GM10266 (cell line): Measurements from ENCODE around the gene OR5M10.

Experiments
- DNase-seq: peaks from one replicate; pipeline ENCODE4 v3.0.0; 2012; ENCODE audit errors: extremely low spot score
- TF ChIP-seq, protein P1 (sequence below): IDR thresholded peaks from 2 replicates; pipeline ENCODE4 v1.5.1; 2012; ENCODE audit warnings: mild to moderate bottlenecking, low read depth; ENCODE audit not compliant: control insufficient read depth, insufficient read depth; ENCODE audit errors: missing control alignments

The OR5M10 gene

DNA sequence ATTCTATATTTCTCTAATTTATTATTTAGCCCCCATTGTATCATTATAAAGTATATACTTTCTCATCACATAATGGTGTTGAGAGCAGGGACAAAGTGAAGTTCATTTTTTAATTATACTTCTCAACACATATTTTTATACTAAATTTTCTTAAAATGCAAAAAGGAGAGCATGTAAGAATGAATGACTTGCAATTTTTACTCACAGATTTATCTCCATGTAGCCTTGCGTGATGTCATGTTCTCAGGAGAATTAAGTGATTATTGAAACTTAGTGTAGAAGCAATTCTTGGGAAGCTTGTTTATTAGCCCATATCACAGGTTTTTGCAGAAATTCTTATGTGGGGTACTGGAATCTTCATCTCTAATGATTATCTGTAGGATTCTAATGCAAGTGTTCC lies 33.8 kb downstream of the OR5M10 start:
- TF ChIP-seq, protein P1, sequence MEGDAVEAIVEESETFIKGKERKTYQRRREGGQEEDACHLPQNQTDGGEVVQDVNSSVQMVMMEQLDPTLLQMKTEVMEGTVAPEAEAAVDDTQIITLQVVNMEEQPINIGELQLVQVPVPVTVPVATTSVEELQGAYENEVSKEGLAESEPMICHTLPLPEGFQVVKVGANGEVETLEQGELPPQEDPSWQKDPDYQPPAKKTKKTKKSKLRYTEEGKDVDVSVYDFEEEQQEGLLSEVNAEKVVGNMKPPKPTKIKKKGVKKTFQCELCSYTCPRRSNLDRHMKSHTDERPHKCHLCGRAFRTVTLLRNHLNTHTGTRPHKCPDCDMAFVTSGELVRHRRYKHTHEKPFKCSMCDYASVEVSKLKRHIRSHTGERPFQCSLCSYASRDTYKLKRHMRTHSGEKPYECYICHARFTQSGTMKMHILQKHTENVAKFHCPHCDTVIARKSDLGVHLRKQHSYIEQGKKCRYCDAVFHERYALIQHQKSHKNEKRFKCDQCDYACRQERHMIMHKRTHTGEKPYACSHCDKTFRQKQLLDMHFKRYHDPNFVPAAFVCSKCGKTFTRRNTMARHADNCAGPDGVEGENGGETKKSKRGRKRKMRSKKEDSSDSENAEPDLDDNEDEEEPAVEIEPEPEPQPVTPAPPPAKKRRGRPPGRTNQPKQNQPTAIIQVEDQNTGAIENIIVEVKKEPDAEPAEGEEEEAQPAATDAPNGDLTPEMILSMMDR = no peak
- no peak for DNase-seq

DNA sequence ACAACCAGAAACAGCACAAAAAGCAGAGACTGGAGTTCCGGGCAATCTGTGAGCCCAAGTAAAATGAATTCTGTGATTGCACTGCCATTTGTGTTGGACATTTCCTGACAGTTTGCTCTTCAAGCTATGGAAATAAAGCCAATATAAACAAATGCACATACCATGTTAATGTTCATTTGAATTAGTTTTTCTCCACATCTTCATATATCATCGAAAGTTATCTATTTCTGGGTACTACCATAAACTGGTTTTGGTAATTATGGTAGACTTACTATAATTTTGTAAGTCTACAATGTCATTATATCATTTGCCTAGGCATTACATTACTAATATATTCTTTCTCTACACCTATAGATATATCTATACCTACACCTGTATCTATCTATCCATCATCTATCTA lies 34.4 kb downstream of the OR5M10 start, which contains the start of gene OR5M11:
Gene OR5M11, minus strand, starts transcription at position 101 of the 400 bp plus-strand sequence. Its CDS starts 0 bp downstream, at position 101.
- no peak for DNase-seq
- TF ChIP-seq, protein P1 = no peak

DNA sequence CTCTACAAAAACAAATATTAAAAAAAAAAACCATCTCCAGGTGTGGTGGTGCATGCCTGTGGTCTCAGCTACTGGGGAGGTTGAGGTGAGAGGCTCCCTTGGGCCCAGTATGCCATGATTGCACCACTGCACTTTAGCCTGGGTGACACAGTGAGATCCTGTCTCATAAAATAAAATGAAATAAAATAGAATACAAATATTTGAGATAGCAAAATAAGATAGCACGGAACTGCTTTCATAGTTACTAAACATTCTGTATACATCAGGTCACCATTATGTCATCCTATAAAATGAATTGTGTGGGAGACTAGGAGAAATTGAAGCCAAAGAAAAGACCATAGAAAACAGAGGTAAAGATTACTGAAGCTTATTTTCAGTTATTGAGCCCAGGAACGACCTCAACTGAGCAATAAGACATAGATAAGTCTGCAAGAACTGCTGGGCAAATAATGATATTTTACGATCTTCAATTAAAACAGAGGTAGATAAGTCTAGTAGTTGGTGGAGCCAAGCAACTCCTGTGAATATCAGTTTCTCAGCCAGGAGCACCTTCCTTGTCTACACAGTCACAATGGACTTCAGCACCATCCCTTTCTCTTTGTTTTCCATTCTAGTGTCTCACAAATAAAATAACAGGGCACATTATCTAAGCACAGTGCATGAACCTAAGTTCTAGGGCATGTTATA lies 44.3 kb downstream of the OR5M10 start:
- TF ChIP-seq, protein P1 = no peak
- DNase-seq = no peak

DNA sequence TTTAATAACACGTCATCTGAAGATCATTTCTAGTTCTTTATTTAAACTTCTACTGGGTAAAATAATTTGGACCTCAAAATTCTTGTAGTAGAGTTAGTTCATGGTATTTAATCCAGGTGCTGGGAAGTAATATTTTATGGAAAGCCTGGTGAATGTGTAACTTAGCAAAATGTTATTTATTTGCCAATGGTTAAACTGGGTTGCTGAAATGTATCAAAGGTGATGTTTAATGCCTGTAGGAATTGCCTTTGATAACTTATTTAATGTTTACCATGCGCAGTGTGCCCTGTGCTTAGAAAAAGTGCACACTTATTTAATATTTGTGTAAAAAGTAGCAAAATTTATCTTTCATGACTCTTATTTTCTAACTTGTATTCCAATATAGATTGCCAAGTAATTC lies 45.7 kb downstream of the OR5M10 start:
- DNase-seq = no peak
- TF ChIP-seq, protein P1 = no peak
